Tibial artery (tissue), 4 donors: ENCODE results near the gene ZNF837.

Experiments
- DNase-seq, 2 donors: peaks; one replicate each; pipeline ENCODE4 v3.0.0-alpha.2; 2019
- H3K27ac ChIP-seq, 2 donors: fragments of 200-600 bp; sonication (generic) in 1 of 2; 1 replicate in 1 of 2; 2 replicates in 1 of 2; pipeline ENCODE4 v1.5.1; 2018 to 2019; ENCODE audit warnings: mild to moderate bottlenecking in 1 of 2
- H3K27me3 ChIP-seq, 2 donors: fragments of 200-600 bp; sonication (generic) in 1 of 2; one replicate each; pipeline versions ENCODE4 v1.5.1 to v1.6.0; 2016 to 2019
- H3K36me3 ChIP-seq, 3 donors: fragments of 200-600 bp; sonication (generic) in 2 of 3; one replicate each; pipeline ENCODE4 v1.5.1; 2016 to 2019; ENCODE audit warnings: mild to moderate bottlenecking in 2 of 3
- H3K4me1 ChIP-seq, 4 donors: fragments of 200-600 bp; sonication (generic) in 2 of 4; 1 replicate in 3 of 4; 2 replicates in 1 of 4; pipeline ENCODE4 v1.5.1; 2016 to 2019
- H3K4me3 ChIP-seq, 2 donors: fragments of 200-600 bp; sonication (generic) in 1 of 2; 1 replicate in 1 of 2; 2 replicates in 1 of 2; pipeline ENCODE4 v1.5.1; 2018 to 2019; ENCODE audit warnings: mild to moderate bottlenecking in 2 of 2
- H3K9me3 ChIP-seq, 3 donors: fragments of 200-600 bp; sonication (generic) in 1 of 3; one replicate each; pipeline ENCODE4 v1.5.1; 2016 to 2019
- CTCF ChIP-seq, 2 experiments: fragments of 200-600 bp in 1 of 2; fragments of 450-650 bp in 1 of 2; IDR thresholded peaks; one replicate each; pipeline ENCODE4 v1.5.1; 2017 to 2019; ENCODE audit warnings: antibody characterized with exemption in 2 of 2, mild to moderate bottlenecking in 1 of 2, moderate library complexity in 1 of 2
- intact Hi-C: fragments of 100-400 bp; cut with DNase I; formaldehyde crosslinking; loops from one replicate; pipeline ENCODE4 v1.15.0; 2023; ENCODE audit warnings: low total_unique reads

The ZNF837 gene

GRCh38 chr19:58364146-58364545 is 16.7 kb downstream of the ZNF837 start:
- no peaks in the 10 kb centered on the region for H3K9me3 ChIP-seq
- peaks cover 0 to 11% (median 3%) of the 10 kb centered on the region in 4 donors for H3K4me1 ChIP-seq
- H3K36me3 ChIP-seq, result peaks cover 0 to 19% (median 0%) of the 10 kb centered on the region in 3 donors
- H3K27me3 ChIP-seq, result peaks cover 0 to 14% of the 10 kb centered on the region in 2 donors
- H3K4me3 ChIP-seq, result no peak overlapping the region
- intact Hi-C loops, result no loop called here
- H3K27ac ChIP-seq, result no peak overlapping the region
- no peak for TF ChIP-seq CTCF (IDR thresholded peaks at IDR 0.05)
- no peak for DNase-seq

GRCh38 chr19:58362272-58362994 is 18.4 kb downstream of the ZNF837 start, which contains the start of gene ZNF497:
Gene ZNF497 (minus strand): TSS chr19:58362751. CDS start chr19:58357635, 5,116 bp downstream.
- peak in 1 of 2 experiments; percentile 20 for TF ChIP-seq CTCF (IDR thresholded peaks at IDR 0.05)
- Histone ChIP-seq H3K36me3 (peaks cover 0 to 13% (median 0%) of the 10 kb centered on the region in 3 donors), H3K9me3 (no peaks in the 10 kb centered on the region), H3K27ac (peak within 1 kb of the TSS; percentile 92 to 96), H3K27me3 (peaks cover 0 to 24% of the 10 kb centered on the region in 2 donors), H3K4me1 (peaks cover 0 to 14% (median 6%) of the 10 kb centered on the region in 4 donors), H3K4me3 (peak within 1 kb of the TSS; percentile 72 to 73)
- DNase-seq, result peak; percentile 95 to 98
- intact Hi-C loops, result loop anchor here (2.0 kb wide), 1 partner anchor 18 kb away; the partner anchor contains the start of gene ZNF837

- no peaks in the 10 kb centered on the region for H3K9me3 ChIP-seq
- peaks cover 0 to 7% (median 0%) of the 10 kb centered on the region in 3 donors for H3K36me3 ChIP-seq
- H3K27ac ChIP-seq, result peak overlapping the region; percentile 92 to 96
- H3K4me3 ChIP-seq, result peak overlapping the region; percentile 72 to 73
- H3K27me3 ChIP-seq, result peaks cover 0 to 26% of the 10 kb centered on the region in 2 donors
- H3K4me1 ChIP-seq, result peaks cover 0 to 20% (median 9%) of the 10 kb centered on the region in 4 donors
- intact Hi-C loops, result loop anchor here (2.0 kb wide), 1 partner anchor 19 kb away; the partner anchor contains the start of gene ZNF837
- TF ChIP-seq CTCF (IDR thresholded peaks at IDR 0.05), result no peak
- DNase-seq, result peak in 1 of 2 donors; percentile 39
Observed at GRCh38 chr19:58361900-58362271, 18.9 kb downstream of the ZNF837 start.

- peaks cover 0 to 30% (median 20%) of the 10 kb centered on the region in 4 donors for H3K4me1 ChIP-seq
- H3K4me3 ChIP-seq, result no peak overlapping the region
- no peak overlapping the region for H3K27ac ChIP-seq
- intact Hi-C loops, result no loop called here
- TF ChIP-seq CTCF (IDR thresholded peaks at IDR 0.05), result no peak
- H3K36me3 ChIP-seq, result peaks cover 0 to 11% (median 0%) of the 10 kb centered on the region in 3 donors
- DNase-seq, result no peak
- peaks cover 0 to 43% of the 10 kb centered on the region in 2 donors for H3K27me3 ChIP-seq
- no peaks in the 10 kb centered on the region for H3K9me3 ChIP-seq
Observed at GRCh38 chr19:58357481-58358145, 23.2 kb downstream of the ZNF837 start.

- peaks cover 0 to 12% (median 3%) of the 10 kb centered on the region in 3 donors for H3K36me3 ChIP-seq
- H3K27me3 ChIP-seq, result peaks cover 0 to 43% of the 10 kb centered on the region in 2 donors
- TF ChIP-seq CTCF (IDR thresholded peaks at IDR 0.05), result no peak
- H3K9me3 ChIP-seq, result no peaks in the 10 kb centered on the region
- peaks cover 0 to 30% (median 20%) of the 10 kb centered on the region in 4 donors for H3K4me1 ChIP-seq
- intact Hi-C loops, result no loop called here
- no peak overlapping the region for H3K27ac ChIP-seq
- DNase-seq, result no peak
- H3K4me3 ChIP-seq, result peak overlapping the region; percentile 27 to 32
Observed at GRCh38 chr19:58356766-58357480, 23.9 kb downstream of the ZNF837 start.
